GM20000 (cell line): ENCODE data around the gene CEBPZ.

Source experiments
- DNase-seq: peaks from one replicate; pipeline ENCODE4 v3.0.0; 2012; ENCODE audit warnings: low spot score
- CTCF ChIP-seq: IDR thresholded peaks from 2 replicates; pipeline ENCODE4 v1.5.1; 2012; ENCODE audit warnings: mild to moderate bottlenecking, control low read depth; ENCODE audit errors: extremely low read depth, missing control alignments

Gene CEBPZ

GRCh38 chr2:37263839-37264238 is 32.4 kb upstream of the CEBPZ start:
- no peak for DNase-seq
- no peak for TF ChIP-seq CTCF

GRCh38 chr2:37262522-37262921 is 31.1 kb upstream of the CEBPZ start:
- DNase-seq: no peak
- no peak for TF ChIP-seq CTCF

- no peak for DNase-seq
- TF ChIP-seq CTCF: no peak
These were observed 19.7 kb upstream of the CEBPZ start for GRCh38 chr2:37250869-37251740.

- no peak for TF ChIP-seq CTCF
- no peak for DNase-seq
These were observed 14.8 kb upstream of the CEBPZ start for GRCh38 chr2:37246205-37246604.

GRCh38 chr2:37244755-37245154 is 13.4 kb upstream of the CEBPZ start:
- no peak for DNase-seq
- TF ChIP-seq CTCF: no peak

- no peak for TF ChIP-seq CTCF
- peak; percentile 47 for DNase-seq
These were observed 12.6 kb upstream of the CEBPZ start for GRCh38 chr2:37244017-37244416.

GRCh38 chr2:37243435-37243834 is 12.0 kb upstream of the CEBPZ start:
- no peak for TF ChIP-seq CTCF
- no peak for DNase-seq
